ENCODE data around the gene MRPL37. TPM values are rescaled to one million over a fixed set of nuclear protein-coding genes. Genes with fewer than 3 reads are reported as not detected.
"Not testable (repeated sequence)": the region's sequence is repeated elsewhere in the genome, so short reads cannot be mapped to it uniquely, and the experiment has no call there.

Gene MRPL37
- polyA plus RNA-seq, 1 donor: 80.6 TPM

- H3K4me1 ChIP-seq (ENCODE audit: control insufficient read depth, insufficient read depth, low read length): no peaks in the 10 kb centered on the region
- H3K36me3 ChIP-seq (ENCODE audit: control insufficient read depth, insufficient read depth, low read length): peaks cover 36% of the 10 kb centered on the region
- WGBS (ENCODE audit: insufficient coverage, low lambda C conversion rate): no CpG with 5 or more reads among the region's 1 CpG
- DNase-seq: no peak
- H3K4me3 ChIP-seq (ENCODE audit: low read length): no peak overlapping the region
- no peak overlapping the region for H3K27ac ChIP-seq (ENCODE audit: low read length)
- H3K27me3 ChIP-seq (ENCODE audit: control insufficient read depth, insufficient read depth, low read length): no peaks in the 10 kb centered on the region
- no peaks in the 10 kb centered on the region for H3K9me3 ChIP-seq (ENCODE audit: control insufficient read depth, low read depth, low read length)
These were observed 11.7 kb upstream of the MRPL37 start for GRCh38 chr1:54188291-54188690.

DNA sequence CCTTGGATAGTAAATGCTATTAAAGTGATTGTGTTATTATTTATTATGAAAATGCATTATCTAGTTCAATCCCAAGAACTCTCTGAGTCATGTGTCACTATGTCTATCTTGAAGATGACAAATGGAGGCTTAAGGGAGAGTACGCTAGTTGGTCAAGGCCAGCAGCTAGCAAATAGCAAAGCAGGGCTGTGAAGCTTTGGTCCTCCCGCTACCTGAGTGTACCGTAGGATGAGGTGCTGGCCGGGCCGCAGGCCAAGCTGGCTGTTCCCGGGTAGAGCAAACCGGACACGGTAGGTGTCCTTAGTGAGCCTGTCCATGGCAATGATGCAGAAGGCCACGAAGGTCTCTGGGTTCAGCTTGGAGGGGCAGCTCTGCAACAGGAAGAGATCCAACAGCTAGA lies 9.4 kb upstream of the MRPL37 start:
- H3K27ac ChIP-seq (ENCODE audit: low read length): no peak overlapping the region
- no peaks in the 10 kb centered on the region for H3K27me3 ChIP-seq (ENCODE audit: control insufficient read depth, insufficient read depth, low read length)
- no peaks in the 10 kb centered on the region for H3K4me1 ChIP-seq (ENCODE audit: control insufficient read depth, insufficient read depth, low read length)
- H3K9me3 ChIP-seq (ENCODE audit: control insufficient read depth, low read depth, low read length): no peaks in the 10 kb centered on the region
- H3K4me3 ChIP-seq (ENCODE audit: low read length): no peak overlapping the region
- WGBS (ENCODE audit: insufficient coverage, low lambda C conversion rate): no CpG with 5 or more reads among the region's 9 CpGs
- DNase-seq: no peak
- peaks cover 53% of the 10 kb centered on the region for H3K36me3 ChIP-seq (ENCODE audit: control insufficient read depth, insufficient read depth, low read length)

DNA sequence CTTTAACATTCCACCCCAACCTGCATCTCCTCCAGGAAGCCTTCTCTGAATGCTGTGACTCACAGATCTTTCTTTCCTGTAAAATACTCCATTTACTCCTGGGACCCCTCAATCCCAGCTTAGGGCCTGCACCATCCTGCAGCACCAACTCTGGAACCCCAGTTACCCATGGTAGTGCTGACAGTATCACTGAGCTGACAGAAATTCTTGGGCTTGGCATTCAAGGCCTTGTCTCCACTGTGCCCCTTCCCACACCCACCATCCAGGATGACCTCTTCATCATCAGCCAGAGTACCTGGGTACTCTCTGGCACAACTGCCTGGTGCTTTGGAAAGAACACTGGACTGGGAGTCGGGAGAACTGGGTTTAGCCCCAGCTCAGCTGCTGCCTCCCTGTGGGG lies 8.4 kb upstream of the MRPL37 start:
- H3K27ac ChIP-seq (ENCODE audit: low read length): no peak overlapping the region
- no CpG with 5 or more reads among the region's 1 CpG for WGBS (ENCODE audit: insufficient coverage, low lambda C conversion rate)
- peaks cover 57% of the 10 kb centered on the region for H3K36me3 ChIP-seq (ENCODE audit: control insufficient read depth, insufficient read depth, low read length)
- H3K4me1 ChIP-seq (ENCODE audit: control insufficient read depth, insufficient read depth, low read length): no peaks in the 10 kb centered on the region
- no peak overlapping the region for H3K4me3 ChIP-seq (ENCODE audit: low read length)
- H3K9me3 ChIP-seq (ENCODE audit: control insufficient read depth, low read depth, low read length): no peaks in the 10 kb centered on the region
- DNase-seq: no peak
- no peaks in the 10 kb centered on the region for H3K27me3 ChIP-seq (ENCODE audit: control insufficient read depth, insufficient read depth, low read length)

DNA sequence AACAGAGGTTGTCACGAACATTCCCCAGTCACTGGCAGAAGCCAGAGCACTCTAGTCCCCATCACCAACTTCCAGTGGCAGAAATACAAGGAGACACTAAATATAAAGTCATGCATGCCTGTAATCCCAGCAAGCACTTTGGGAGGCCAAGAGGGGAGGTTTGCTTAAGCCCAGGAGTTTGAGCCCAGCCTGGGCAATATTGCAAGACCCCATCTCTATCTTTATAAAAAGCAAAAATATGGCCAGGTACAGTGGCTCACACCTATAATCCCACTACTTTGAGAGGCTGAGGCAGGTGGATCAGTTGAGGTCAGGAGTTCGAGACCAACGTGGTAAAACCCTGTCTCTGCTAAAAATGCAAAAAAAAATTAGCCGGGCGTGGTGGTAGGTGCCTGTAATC lies 6.5 kb upstream of the MRPL37 start:
- H3K4me3 ChIP-seq (ENCODE audit: low read length): no peak overlapping the region
- H3K36me3 ChIP-seq (ENCODE audit: control insufficient read depth, insufficient read depth, low read length): peaks cover 53% of the 10 kb centered on the region
- H3K27me3 ChIP-seq (ENCODE audit: control insufficient read depth, insufficient read depth, low read length): no peaks in the 10 kb centered on the region
- no peak overlapping the region for H3K27ac ChIP-seq (ENCODE audit: low read length)
- DNase-seq: no peak
- WGBS (ENCODE audit: insufficient coverage, low lambda C conversion rate): 96% methylated on average over 4 of the region's 5 CpGs
- H3K4me1 ChIP-seq (ENCODE audit: control insufficient read depth, insufficient read depth, low read length): no peaks in the 10 kb centered on the region
- no peaks in the 10 kb centered on the region for H3K9me3 ChIP-seq (ENCODE audit: control insufficient read depth, low read depth, low read length)

GRCh38 chr1:54199151-54199764 lies 709 bp upstream of the MRPL37 start:
- Histone ChIP-seq H3K9me3 (ENCODE audit: control insufficient read depth, low read depth, low read length) (no peaks in the 10 kb centered on the region), H3K27me3 (ENCODE audit: control insufficient read depth, insufficient read depth, low read length) (no peaks in the 10 kb centered on the region), H3K36me3 (ENCODE audit: control insufficient read depth, insufficient read depth, low read length) (peaks cover 21% of the 10 kb centered on the region), H3K4me3 (ENCODE audit: low read length) (peak overlapping the region; percentile 96), H3K27ac (ENCODE audit: low read length) (peak overlapping the region; percentile 91), H3K4me1 (ENCODE audit: control insufficient read depth, insufficient read depth, low read length) (peaks cover 17% of the 10 kb centered on the region)
- whole genome bisulfite sequencing (ENCODE audit: insufficient coverage, low lambda C conversion rate): no CpG with 5 or more reads among the region's 17 CpGs
- peak; percentile 61 to 84 for DNase-seq

GRCh38 chr1:54200519-54200997 lies 591 bp downstream of the MRPL37 start:
- H3K27me3 ChIP-seq (ENCODE audit: control insufficient read depth, insufficient read depth, low read length): no peaks in the 10 kb centered on the region
- WGBS (ENCODE audit: insufficient coverage, low lambda C conversion rate): no CpG with 5 or more reads among the region's 15 CpGs
- peak overlapping the region; percentile 96 for H3K4me3 ChIP-seq (ENCODE audit: low read length)
- H3K9me3 ChIP-seq (ENCODE audit: control insufficient read depth, low read depth, low read length): no peaks in the 10 kb centered on the region
- peaks cover 21% of the 10 kb centered on the region for H3K36me3 ChIP-seq (ENCODE audit: control insufficient read depth, insufficient read depth, low read length)
- DNase-seq: peak in 1 of 2 donors; percentile 41
- H3K27ac ChIP-seq (ENCODE audit: low read length): peak overlapping the region; percentile 91
- peaks cover 17% of the 10 kb centered on the region for H3K4me1 ChIP-seq (ENCODE audit: control insufficient read depth, insufficient read depth, low read length)

DNA sequence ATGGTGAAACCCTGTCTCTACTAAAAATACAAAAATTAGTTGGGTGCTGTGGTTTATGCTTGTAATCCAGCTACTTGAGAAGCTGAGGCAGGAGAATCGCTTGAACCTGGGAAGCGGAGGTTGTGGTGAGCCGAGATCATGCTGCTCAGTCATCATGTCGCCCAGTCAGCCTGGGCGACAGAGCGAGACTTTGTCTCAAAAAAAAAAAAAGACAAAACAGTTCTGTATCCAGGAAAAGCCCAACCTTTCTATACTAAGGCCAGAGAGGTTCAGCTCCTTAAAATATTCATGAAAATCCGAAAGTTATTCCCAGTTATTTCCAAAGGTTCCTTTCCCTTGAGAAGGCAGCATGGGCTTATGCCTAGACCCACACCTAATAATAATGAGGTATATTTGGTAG lies 4.2 kb downstream of the MRPL37 start:
- no CpG with 5 or more reads among the region's 7 CpGs for WGBS (ENCODE audit: insufficient coverage, low lambda C conversion rate)
- Histone ChIP-seq H3K36me3 (ENCODE audit: control insufficient read depth, insufficient read depth, low read length) (peaks cover 44% of the 10 kb centered on the region), H3K9me3 (ENCODE audit: control insufficient read depth, low read depth, low read length) (no peaks in the 10 kb centered on the region), H3K4me1 (ENCODE audit: control insufficient read depth, insufficient read depth, low read length) (peaks cover 10% of the 10 kb centered on the region), H3K4me3 (ENCODE audit: low read length) (no peak overlapping the region), H3K27me3 (ENCODE audit: control insufficient read depth, insufficient read depth, low read length) (no peaks in the 10 kb centered on the region), H3K27ac (ENCODE audit: low read length) (no peak overlapping the region)
- DNase-seq: no peak

GRCh38 chr1:54207287-54207686 lies 7.3 kb downstream of the MRPL37 start:
- H3K27ac ChIP-seq (ENCODE audit: low read length): no peak overlapping the region
- H3K27me3 ChIP-seq (ENCODE audit: control insufficient read depth, insufficient read depth, low read length): no peaks in the 10 kb centered on the region
- no peaks in the 10 kb centered on the region for H3K9me3 ChIP-seq (ENCODE audit: control insufficient read depth, low read depth, low read length)
- no peaks in the 10 kb centered on the region for H3K4me1 ChIP-seq (ENCODE audit: control insufficient read depth, insufficient read depth, low read length)
- DNase-seq: no peak
- no CpG with 5 or more reads among the region's 1 CpG for WGBS (ENCODE audit: insufficient coverage, low lambda C conversion rate)
- peaks cover 70% of the 10 kb centered on the region for H3K36me3 ChIP-seq (ENCODE audit: control insufficient read depth, insufficient read depth, low read length)
- no peak overlapping the region for H3K4me3 ChIP-seq (ENCODE audit: low read length)

- WGBS (ENCODE audit: insufficient coverage, low lambda C conversion rate): no CpG with 5 or more reads among the region's 4 CpGs
- H3K36me3 ChIP-seq (ENCODE audit: control insufficient read depth, insufficient read depth, low read length): peaks cover 73% of the 10 kb centered on the region
These were observed 7.9 kb downstream of the MRPL37 start for GRCh38 chr1:54207896-54208295.

GRCh38 chr1:54212872-54213271 lies 12.9 kb downstream of the MRPL37 start:
- no CpG with 5 or more reads among the region's 1 CpG for WGBS (ENCODE audit: insufficient coverage, low lambda C conversion rate)
- Histone ChIP-seq H3K27ac (ENCODE audit: low read length) (no peak overlapping the region), H3K9me3 (ENCODE audit: control insufficient read depth, low read depth, low read length) (no peaks in the 10 kb centered on the region), H3K36me3 (ENCODE audit: control insufficient read depth, insufficient read depth, low read length) (peaks cover 89% of the 10 kb centered on the region), H3K4me3 (ENCODE audit: low read length) (no peak overlapping the region), H3K4me1 (ENCODE audit: control insufficient read depth, insufficient read depth, low read length) (no peaks in the 10 kb centered on the region), H3K27me3 (ENCODE audit: control insufficient read depth, insufficient read depth, low read length) (no peaks in the 10 kb centered on the region)
- DNase-seq: no peak

More at GRCh38 chr1:54207896-54208295, 7.9 kb downstream of the MRPL37 start:
- H3K27ac ChIP-seq (ENCODE audit: low read length); H3K9me3 ChIP-seq (ENCODE audit: control insufficient read depth, low read depth, low read length); H3K27me3 ChIP-seq (ENCODE audit: control insufficient read depth, insufficient read depth, low read length); DNase-seq; H3K4me1 ChIP-seq (ENCODE audit: control insufficient read depth, insufficient read depth, low read length); H3K4me3 ChIP-seq (ENCODE audit: low read length): not testable (repeated sequence)

DNA sequence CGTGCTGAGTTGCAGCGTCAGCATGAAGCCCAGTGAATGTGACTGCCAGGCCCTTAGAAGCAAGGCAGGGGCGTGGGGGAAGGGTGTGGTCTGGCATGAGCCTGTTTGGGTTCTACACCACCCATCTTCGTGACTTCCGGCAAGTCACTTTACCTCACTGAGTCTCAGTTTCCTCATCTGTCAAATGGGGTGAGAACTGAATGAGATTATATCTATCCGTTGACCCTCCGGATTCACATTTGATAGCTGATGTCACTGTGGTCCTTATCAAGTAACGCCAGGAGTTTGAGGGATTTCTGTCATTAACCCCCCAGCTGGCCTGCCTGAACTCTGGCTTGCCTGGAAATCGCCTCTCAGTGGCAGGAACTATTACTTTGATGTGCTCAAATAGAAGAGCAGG lies 15.6 kb downstream of the MRPL37 start:
- Histone ChIP-seq H3K4me3 (ENCODE audit: low read length) (no peak overlapping the region), H3K27me3 (ENCODE audit: control insufficient read depth, insufficient read depth, low read length) (no peaks in the 10 kb centered on the region), H3K4me1 (ENCODE audit: control insufficient read depth, insufficient read depth, low read length) (peaks cover 4% of the 10 kb centered on the region), H3K36me3 (ENCODE audit: control insufficient read depth, insufficient read depth, low read length) (peaks cover 90% of the 10 kb centered on the region), H3K9me3 (ENCODE audit: control insufficient read depth, low read depth, low read length) (no peaks in the 10 kb centered on the region), H3K27ac (ENCODE audit: low read length) (no peak overlapping the region)
- no CpG with 5 or more reads among the region's 9 CpGs for WGBS (ENCODE audit: insufficient coverage, low lambda C conversion rate)
- no peak for DNase-seq
